DMS153 (cell line): ENCODE measurements around the gene UNG.
"Not testable (repeated sequence)": the region's sequence is repeated elsewhere in the genome, so short reads cannot be mapped to it uniquely, and the experiment has no call there.

Experiments
- DNase-seq: peaks from one replicate; lab custom pipeline; 2025; lab: John Stamatoyannopoulos, UW

Gene UNG

DNA sequence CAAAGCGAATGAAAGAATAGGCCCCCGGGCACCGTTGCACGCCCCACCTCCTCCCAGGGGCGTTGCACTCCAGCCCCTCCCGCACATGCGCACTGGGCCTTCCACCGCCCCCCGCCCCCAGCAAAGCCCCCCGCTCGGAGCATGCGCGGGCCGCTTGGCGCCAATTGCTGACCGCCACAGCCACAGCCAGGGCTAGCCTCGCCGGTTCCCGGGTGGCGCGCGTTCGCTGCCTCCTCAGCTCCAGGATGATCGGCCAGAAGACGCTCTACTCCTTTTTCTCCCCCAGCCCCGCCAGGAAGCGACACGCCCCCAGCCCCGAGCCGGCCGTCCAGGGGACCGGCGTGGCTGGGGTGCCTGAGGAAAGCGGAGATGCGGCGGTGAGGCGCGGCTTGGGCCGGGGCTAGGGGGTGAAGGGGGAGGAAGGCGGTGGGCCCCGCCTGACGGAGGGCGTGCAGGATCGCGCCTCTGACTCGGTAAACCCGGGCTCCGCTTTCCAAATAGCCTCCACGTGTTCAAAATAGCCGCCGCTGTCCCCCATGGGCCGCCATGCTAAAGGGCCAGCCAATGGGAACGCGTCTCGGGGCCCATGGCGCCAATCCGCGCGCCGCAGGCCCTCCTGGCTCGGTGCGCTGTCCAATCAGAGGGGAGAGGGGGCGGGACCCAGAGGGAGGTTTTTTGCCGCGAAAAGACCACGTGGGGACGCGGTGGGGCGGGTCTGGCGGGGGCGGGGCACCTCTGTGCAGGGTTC is at the start of gene UNG:
Gene UNG (plus strand): TSS at position 163 of the 748 bp plus-strand sequence. CDS start 83 bp downstream, at position 246.
- DNase-seq = peak; percentile 94

DNA sequence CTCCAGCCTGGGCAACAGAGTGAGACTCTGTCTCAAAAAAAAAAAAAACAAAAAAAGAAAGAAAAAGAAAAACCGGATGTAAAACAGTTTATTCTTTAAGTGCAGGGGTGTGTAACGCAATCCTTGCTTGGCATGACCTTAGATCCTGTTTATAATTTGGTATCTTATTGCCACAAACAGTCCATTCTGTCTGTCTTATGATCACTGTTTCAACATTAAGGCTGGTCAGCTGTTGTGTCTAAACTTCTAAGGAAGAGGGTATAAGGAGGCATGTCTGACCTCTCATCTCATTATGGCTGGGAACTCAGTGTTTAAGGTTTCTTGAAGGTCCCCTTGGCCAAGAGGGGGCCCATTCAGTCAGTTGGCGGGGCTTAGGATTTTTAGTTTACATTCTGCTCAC is 48.7 kb upstream of the UNG start:
- DNase-seq = not testable (repeated sequence)

DNA sequence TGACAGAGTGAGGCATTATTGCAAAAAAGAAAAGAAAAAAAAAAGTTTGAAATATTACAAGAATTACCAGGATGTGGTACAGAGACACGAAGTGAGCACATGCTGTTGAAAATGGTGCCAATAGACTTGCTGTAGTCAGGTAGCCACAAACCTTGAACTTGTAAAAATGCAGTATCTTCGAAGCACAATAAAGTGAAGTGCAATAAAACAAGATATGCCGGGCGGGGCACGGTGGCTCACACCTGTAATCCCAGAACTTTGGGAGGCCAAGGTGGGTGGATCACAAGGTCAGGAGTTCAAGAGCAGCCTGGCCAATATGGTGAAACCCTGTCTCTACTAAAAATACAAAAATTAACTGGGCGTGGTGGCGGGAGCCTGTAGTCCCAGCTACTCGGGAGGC is 47.6 kb upstream of the UNG start:
- DNase-seq = not testable (repeated sequence)

DNA sequence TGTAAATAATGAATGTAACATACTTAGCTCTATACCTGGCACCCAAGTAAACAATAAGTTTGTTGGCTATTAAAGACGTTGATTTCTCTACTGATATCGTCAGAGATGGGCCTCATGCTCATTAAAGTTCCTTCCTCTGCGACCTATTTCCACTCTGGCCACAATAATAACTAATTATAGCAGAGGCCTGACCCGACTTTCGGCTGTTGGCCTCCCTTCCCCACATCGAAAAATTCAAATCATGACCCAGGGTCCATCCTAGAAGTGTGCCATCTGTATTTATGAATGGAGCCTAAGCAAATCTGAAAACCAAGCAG is 45.3 kb upstream of the UNG start:
- DNase-seq = no peak

DNA sequence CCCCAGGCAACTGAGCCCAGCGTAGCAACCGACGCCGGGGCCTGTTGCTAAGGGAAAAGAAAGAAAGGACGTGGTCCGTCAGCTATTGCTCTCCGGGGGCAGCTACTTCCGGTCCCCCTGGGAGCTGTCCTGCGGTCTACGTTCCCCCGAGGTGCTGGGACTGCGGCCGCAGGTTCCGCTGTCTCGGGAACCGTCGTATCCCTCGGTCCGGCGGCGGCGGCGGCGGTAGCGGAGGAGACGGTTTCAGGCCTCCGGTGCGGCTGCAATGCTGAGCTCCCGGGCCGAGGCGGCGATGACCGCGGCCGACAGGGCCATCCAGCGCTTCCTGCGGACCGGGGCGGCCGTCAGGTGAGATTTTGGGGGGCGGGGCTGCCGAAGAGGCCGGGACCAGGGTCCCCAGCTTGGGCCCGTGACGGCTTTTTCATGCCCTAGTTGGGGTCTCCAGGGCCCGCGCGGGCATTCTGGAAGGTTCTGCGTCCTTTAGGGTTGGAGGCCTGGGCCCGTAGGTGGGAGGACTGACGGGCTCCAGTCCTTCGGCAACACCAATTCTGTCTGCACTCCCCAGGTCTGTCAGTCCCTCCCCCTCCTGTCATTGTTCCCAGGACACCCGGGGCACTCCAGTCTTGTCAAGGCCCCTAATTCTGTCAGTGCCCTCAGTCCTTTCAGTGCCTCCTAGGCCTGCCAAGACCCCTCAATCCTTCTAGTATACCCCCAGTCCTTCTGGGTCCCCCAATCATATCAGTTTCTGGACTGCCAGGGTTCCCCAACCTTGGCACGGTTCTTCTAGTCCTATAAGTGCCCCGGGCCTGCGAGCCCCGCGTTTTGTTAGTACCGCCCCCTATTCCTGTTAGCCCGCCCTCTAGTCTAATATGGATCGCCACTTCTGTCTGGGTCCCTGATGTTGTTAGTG is 44.7 kb upstream of the UNG start, which contains the start of gene USP30:
Gene USP30 (plus strand): TSS at position 163 of the 910 bp plus-strand sequence. CDS start 103 bp downstream, at position 266.
- peak; percentile 74 for DNase-seq

DNA sequence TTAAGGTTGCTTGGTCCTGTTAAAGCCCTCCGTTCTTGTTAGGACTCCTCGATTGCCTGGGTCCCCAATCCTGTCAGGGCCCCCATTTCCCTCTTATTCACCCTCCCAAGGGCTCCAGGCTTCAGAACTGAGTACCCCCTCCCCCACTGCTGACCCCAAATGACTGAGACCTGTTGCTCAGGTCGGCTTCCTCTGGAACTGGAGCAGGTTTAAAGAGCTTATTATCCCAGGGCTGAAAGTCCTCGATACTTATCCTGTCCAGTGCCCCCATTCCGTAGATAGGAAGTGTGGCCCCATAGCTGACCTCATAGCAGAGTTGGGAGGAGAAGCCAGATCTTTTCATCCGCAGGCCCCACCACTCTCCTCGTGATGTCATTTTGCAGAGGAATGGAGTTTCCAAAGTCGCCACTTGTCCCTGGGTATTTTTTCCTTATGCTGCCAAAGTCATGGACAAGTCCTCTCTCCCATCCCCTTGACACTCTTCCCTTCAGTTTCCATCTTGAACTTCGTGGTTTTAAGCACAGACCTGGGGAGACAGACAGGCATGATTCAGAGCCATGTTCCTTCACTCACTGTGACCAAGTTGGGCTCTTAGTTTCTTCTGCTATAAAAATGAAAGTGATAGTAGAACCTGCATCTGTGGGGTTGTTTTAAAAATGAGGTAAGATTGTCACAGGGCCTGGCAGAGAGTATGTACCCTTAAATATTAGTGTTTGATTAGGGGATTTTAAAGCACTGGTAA is 43.8 kb upstream of the UNG start:
- no peak for DNase-seq

DNA sequence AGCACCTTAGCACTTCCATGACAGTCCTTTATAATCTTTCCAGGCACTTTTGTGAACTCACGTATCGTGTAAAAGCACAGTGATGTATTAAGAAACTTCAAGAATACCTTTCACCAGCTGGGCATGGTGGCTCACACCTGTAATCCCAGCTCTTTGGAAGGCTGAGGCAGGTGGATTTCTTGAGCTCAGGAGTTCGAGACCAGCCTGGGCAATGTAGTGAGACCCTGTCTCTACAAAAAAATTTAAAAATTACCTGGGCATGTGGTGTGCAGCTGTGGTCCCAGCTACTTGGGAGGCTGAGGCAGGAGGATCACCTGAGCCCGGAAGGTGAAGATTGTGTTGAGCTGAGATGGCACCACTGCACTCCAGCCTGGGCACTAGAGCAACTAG is 43.3 kb upstream of the UNG start:
- DNase-seq = not testable (repeated sequence)

- no peak for DNase-seq
Measured at GRCh38 chr12:109054520-109054919, 42.9 kb upstream of the UNG start.

GRCh38 chr12:109056891-109057290 is 40.5 kb upstream of the UNG start:
- DNase-seq = no peak

GRCh38 chr12:109057376-109057775 is 40.0 kb upstream of the UNG start:
- DNase-seq = no peak

DNA sequence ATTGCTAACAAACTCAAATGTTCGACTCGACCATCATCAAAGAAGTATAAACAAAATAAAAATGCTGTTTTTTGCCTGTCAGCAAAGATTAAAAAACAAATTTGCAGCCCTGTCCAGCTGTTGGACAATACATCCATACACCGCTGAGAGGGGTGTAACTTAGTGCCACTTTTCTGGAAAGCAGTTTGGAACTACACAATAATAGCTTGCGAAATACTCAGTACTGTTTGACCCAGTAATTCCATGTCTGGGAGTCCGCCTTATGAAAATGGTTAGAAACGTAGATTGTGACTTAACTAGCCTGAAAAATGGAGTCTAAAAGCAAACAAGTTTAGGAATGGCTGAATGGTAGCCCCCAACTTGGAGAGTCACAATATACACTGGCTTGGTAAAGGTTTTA is 38.6 kb upstream of the UNG start:
- no peak for DNase-seq

- DNase-seq = no peak
Measured at GRCh38 chr12:109064143-109064542, 33.3 kb upstream of the UNG start.

DNA sequence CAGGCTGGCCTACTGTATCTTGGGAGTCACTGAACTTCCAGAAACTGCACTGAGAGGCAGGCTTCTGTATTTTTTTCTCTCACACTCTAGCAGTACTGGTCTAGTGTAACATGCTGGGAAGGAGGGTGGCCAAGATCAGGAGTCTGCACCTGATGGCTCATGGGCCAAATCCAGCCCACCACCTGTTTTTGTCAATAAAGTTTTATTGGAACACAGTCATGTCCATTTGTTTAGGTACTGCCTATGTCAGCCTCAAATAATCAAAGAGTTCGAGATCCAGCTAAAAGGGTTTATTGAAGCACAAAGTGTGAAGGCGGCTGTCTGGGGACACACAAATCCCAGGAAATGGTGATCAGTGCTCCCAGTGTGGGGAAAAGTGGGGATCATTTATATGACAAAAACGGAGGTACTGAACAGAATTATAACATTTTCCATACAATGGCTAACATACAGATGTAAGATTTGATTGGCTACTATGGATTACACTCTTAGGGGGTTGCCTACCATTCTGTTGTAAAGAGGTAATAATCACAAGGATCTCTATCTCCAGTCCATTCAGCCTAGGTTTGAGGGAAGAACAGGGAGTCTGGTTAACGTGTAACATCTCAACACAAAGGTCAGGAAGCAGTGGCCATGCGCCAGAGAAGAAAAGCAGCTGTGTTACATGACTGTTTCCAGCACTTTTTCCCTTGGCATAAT is 32.1 kb upstream of the UNG start:
- no peak for DNase-seq

GRCh38 chr12:109065853-109066193 is 31.6 kb upstream of the UNG start:
- no peak for DNase-seq

DNA sequence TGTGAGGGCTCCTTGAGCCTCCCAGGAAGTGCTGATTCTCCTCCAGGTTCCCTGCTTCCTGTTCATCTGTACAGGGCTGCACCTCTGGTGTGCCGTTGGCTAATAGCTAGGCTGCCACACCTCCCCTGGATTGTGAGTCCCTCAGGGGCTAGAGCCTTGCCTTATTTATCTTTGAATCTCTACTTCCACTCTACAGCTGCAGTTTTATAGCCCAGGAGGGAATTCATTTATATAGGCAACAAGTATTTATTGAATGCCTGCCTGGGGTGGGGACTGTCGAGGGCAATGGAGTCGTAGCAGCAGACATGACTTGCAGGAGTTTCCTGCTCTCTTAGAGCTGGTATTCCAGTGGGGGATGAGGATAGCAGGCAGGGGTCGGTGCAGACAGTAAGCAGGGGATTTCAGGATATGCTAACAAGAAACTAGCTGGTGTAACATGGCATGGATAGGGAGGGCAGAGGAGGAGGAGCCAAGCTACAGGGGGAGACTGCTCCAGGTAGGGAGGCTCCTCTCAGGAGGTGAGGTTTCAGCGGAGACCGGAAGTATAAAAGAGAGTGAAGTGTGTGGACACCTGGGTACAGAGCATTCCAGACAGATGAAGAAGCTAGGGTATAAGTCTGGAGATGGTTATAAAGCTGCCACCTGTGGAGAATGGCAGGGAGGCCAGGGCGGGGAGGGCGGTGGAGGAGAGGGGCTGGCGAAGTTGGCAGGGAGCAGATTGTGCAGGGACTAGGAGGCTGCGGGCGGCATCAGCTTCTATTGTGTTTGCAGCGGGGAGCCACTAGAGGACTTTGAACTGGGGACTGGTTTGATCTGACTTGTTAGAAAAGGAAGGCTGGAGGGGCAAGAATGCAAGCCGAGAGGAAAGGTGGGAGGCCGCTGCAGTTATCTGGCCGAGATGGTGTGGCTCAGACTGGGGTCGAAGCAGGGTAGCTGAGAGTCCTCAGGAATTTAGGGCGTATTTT is 27.8 kb upstream of the UNG start:
- peak; percentile 85 for DNase-seq

DNA sequence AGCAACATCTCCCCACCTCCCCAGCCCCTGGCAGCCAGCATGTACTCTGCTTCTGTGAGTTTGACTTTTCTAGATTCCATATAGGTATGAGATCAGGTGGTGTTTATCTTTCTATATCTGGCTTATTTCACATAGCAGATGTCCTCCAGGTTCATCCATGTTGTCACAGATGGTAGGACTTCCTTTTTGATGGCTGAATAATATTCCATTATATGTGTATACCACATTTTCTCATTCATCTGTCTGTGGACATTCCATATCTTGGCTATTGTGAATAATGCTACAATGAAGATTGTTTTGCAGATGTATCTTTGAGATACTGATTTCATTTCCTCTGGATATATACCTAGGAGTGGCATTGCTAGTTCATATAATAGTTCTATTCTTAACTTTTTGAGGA is 22.5 kb upstream of the UNG start:
- DNase-seq = no peak

DNA sequence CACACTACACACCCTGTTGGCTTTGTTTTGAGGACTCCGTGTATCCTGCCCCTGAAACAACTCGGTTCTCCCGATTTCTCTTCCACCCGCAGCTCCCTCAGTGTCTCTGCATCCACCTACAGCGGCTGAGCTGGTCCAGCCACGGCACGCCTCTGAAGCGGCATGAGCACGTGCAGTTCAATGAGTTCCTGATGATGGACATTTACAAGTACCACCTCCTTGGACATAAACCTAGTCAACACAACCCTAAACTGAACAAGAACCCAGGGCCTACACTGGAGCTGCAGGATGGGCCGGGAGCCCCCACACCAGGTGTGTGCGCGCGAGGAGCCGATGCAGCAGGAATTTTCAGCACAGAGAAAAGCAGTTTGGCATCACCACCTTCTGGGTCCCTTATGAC is 14.6 kb upstream of the UNG start:
- DNase-seq = no peak

DNA sequence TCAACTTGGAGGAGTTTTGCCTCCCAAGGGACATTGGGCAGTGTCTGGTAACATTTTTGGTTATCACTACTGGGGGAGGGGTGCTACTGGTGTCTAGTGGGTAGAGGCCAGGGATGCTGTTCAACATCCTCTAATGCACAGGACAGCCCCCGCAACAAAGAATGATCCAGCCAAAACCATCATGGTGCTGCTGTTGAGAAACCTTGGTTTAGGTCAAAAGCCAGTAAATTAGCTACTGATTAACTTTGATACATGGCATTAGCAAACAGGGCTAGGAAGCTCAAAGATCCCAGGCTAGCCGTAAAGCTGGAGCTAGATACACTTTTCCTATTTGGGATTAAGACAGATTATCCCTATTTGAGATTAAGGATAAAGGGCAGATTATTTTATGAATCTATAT is 13.0 kb upstream of the UNG start:
- no peak for DNase-seq

GRCh38 chr12:109085590-109085989 is 11.8 kb upstream of the UNG start:
- no peak for DNase-seq

GRCh38 chr12:109087250-109087649 is 10.1 kb upstream of the UNG start:
- no peak for DNase-seq

GRCh38 chr12:109088818-109089217 is 8.6 kb upstream of the UNG start:
- no peak for DNase-seq
